H1 (cell line): ENCODE measurements around the gene DDX23. TPM values are rescaled to one million over a fixed set of nuclear protein-coding genes. Genes with fewer than 3 reads are reported as not detected.

ENCODE experiments used
- FOSL1 ChIP-seq: IDR thresholded peaks from 2 replicates; pipeline ENCODE4 v1.6.1; 2011; ENCODE audit warnings: mild to moderate bottlenecking, low read depth, low read length, moderate library complexity; ENCODE audit not compliant: insufficient read depth
- HDAC6 ChIP-seq: IDR thresholded peaks from one replicate; pipeline ENCODE4 v1.7.1; 2012; ENCODE audit warnings: low read depth, mild to moderate bottlenecking, inconsistent platforms, low read length, moderate library complexity
- SIRT6 ChIP-seq: IDR thresholded peaks from one replicate; pipeline ENCODE4 v1.7.1; 2012; ENCODE audit warnings: low read length, inconsistent platforms
- TEAD4 ChIP-seq: IDR thresholded peaks from 2 replicates; pipeline ENCODE4 v1.6.1; 2012; ENCODE audit warnings: low read depth, low read length, inconsistent platforms, mixed read lengths
- polyA plus RNA-seq, 7 experiments: library from polyadenylated mRNA; depleted of rRNA in 3 of 7; stranded (reverse) in 5 of 7; unstranded in 2 of 7; fragments of >200 nt in 5 of 7; fragments of 200-250 nt in 2 of 7; gene quantifications; 1 replicate in 5 of 7; 2 replicates in 1 of 7; 4 replicates in 1 of 7; pipeline versions ENCODE4 v1.2.1 to v1.2.3, GENCODE V29; 2011 to 2013; ENCODE audit warnings: missing spikeins in 2 of 7, mixed read lengths in 2 of 7
- total RNA-seq: library from RNA; stranded (reverse); fragmentation: NEBNext Ultra II Directional; extraction: Animal tissue kit (Norgen Biotek cat#: 25700); gene quantifications from 2 replicates; pipeline ENCODE4 v1.2.1, GENCODE V29; 2021

Gene DDX23
- total and polyA plus RNA-seq, 2 of the 8 experiments (the other 6 are each of a cell fraction or from before 2014, with no cell fraction given), result 43.5 to 107 TPM

DNA sequence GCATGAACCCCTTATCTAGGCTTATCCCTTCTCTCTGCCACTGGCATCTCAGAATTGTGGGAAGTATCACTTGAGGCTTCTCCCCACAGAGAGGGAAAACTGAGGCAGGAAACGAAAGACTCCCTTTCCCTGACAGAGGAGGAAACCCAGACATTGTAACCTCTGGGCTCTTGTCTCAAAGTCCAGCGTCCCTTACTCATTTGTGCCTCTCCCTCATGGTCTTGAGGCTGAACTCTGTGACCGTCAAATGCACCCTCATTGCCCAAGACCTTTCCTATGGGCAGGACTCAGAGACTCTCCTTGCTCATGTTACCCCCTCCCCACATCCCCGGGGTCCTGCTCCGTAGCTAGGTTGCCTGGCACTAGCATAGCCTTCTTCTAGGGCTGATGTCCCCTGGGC is 29.8 kb downstream of the DDX23 start (continued):
- TF ChIP-seq FOSL1 (no peak), SIRT6 (no peak), HDAC6 (no peak), TEAD4 (no peak)
- TF ChIP-seq, all 59 proteins: peak for 0
